Endodermal cell (in vitro differentiated cells): ENCODE results near the gene RTRAF. TPM values are rescaled to one million over a fixed set of nuclear protein-coding genes. Genes with fewer than 3 reads are reported as not detected.

ENCODE experiments used
- DNase-seq: peaks from one replicate; pipeline ENCODE4 v3.0.0-alpha.2; 2017
- H3K27ac ChIP-seq: 2 replicates; pipeline ENCODE4 v1.5.1; 2013; ENCODE audit warnings: mild to moderate bottlenecking, low read depth, low read length, moderate library complexity
- H3K27me3 ChIP-seq: 2 replicates; pipeline ENCODE4 v1.6.1; 2013; ENCODE audit warnings: mild to moderate bottlenecking, low read length, moderate library complexity; ENCODE audit not compliant: insufficient read depth, control insufficient read depth, poor library complexity, severe bottlenecking
- H3K36me3 ChIP-seq: 2 replicates; pipeline ENCODE4 v1.7.0; 2013; ENCODE audit warnings: mild to moderate bottlenecking, low read length, moderate library complexity; ENCODE audit not compliant: control insufficient read depth, insufficient read depth
- H3K4me1 ChIP-seq: one replicate; pipeline ENCODE4 v1.7.0; 2013; ENCODE audit warnings: low read length; ENCODE audit not compliant: control insufficient read depth, insufficient read depth
- H3K4me3 ChIP-seq: 2 replicates; pipeline ENCODE4 v1.5.1; 2013; ENCODE audit warnings: mild to moderate bottlenecking, low read length, moderate library complexity
- H3K9ac ChIP-seq: 2 replicates; pipeline ENCODE4 v1.6.1; 2013; ENCODE audit warnings: mild to moderate bottlenecking, low read length, moderate library complexity; ENCODE audit not compliant: poor library complexity, severe bottlenecking; ENCODE audit errors: extremely low read depth
- H3K9me3 ChIP-seq: 2 replicates; pipeline ENCODE4 v1.6.1; 2013; ENCODE audit warnings: mild to moderate bottlenecking, low read length, moderate library complexity; ENCODE audit not compliant: control insufficient read depth
- H3K27ac Mint-ChIP-seq: 2 replicates; pipeline ENCODE4 v1.8.0; 2020; ENCODE audit warnings: mixed read lengths
- H3K27me3 Mint-ChIP-seq: 2 replicates; pipeline ENCODE4 v1.8.0; 2021; ENCODE audit warnings: mild to moderate bottlenecking, mixed read lengths; ENCODE audit not compliant: insufficient read depth
- H3K36me3 Mint-ChIP-seq: 2 replicates; pipeline ENCODE4 v1.8.0; 2020; ENCODE audit warnings: low read depth, mixed read lengths
- H3K4me1 Mint-ChIP-seq: 2 replicates; pipeline ENCODE4 v1.8.0; 2020; ENCODE audit warnings: mixed read lengths
- H3K4me3 Mint-ChIP-seq: 2 replicates; pipeline ENCODE4 v1.8.0; 2020; ENCODE audit warnings: mild to moderate bottlenecking, moderate library complexity, mixed read lengths
- H3K9me3 Mint-ChIP-seq: 2 replicates; pipeline ENCODE4 v1.8.0; 2020; ENCODE audit warnings: mild to moderate bottlenecking, mixed read lengths
- CTCF ChIP-seq: fragments of 200-600 bp; sonication (generic); conservative IDR thresholded peaks from 2 replicates; pipeline ENCODE4 v1.5.0; 2021; ENCODE audit warnings: antibody characterized with exemption, mild to moderate bottlenecking
- WGBS, 2 experiments: methylation state at CpG; one replicate each; pipeline versions ENCODE4 v1.1.5 to v1.1.7; 2013; ENCODE audit warnings: missing lambda C conversion rate in 2 of 2, mixed read lengths in 1 of 2; ENCODE audit not compliant: insufficient coverage in 1 of 2, insufficient read length in 1 of 2; 5-methylcytosine and 5-hydroxymethylcytosine counted together
- total RNA-seq, 2 donors: library from RNA; stranded (reverse); fragmentation: NEBNext Ultra II Directional in 1 of 2; extraction: Animal tissue kit (Norgen Biotek cat#: 25700) in 1 of 2; gene quantifications; 2 replicates in 1 of 2; 3 replicates in 1 of 2; pipeline ENCODE4 v1.2.1, GENCODE V29; 2021

RTRAF gene
- total RNA-seq, 2 donors from 2014 or later = 284 to 307 TPM

GRCh38 chr14:52053044-52053443 is 63.7 kb downstream of the RTRAF start:
- no peaks in the 10 kb centered on the region for H3K27me3 ChIP-seq
- H3K4me3 ChIP-seq = no peak overlapping the region
- no peaks in the 10 kb centered on the region for H3K9me3 ChIP-seq
- no peak overlapping the region for H3K27ac ChIP-seq
- H3K27ac Mint-ChIP-seq = no peak overlapping the region
- TF ChIP-seq CTCF = no peak
- no peak overlapping the region for H3K4me3 Mint-ChIP-seq
- peaks cover 4% of the 10 kb centered on the region for H3K27me3 Mint-ChIP-seq
- H3K36me3 Mint-ChIP-seq = no peaks in the 10 kb centered on the region
- H3K9me3 Mint-ChIP-seq = no peaks in the 10 kb centered on the region
- DNase-seq = no peak
- WGBS, 2 experiments = 93 to 95% methylated on average over 4 to 5 of the region's 5 CpGs
- no peak overlapping the region for H3K9ac ChIP-seq
- no peaks in the 10 kb centered on the region for H3K36me3 ChIP-seq
- H3K4me1 ChIP-seq = peaks cover 7% of the 10 kb centered on the region
- peaks cover 16% of the 10 kb centered on the region for H3K4me1 Mint-ChIP-seq

- Histone ChIP-seq H3K9ac (no peak overlapping the region), H3K36me3 (no peaks in the 10 kb centered on the region), H3K4me1 (peaks cover 4% of the 10 kb centered on the region), H3K4me3 (no peak overlapping the region), H3K27me3 (no peaks in the 10 kb centered on the region), H3K27ac (no peak overlapping the region), H3K9me3 (no peaks in the 10 kb centered on the region)
- Mint-ChIP-seq H3K9me3 (no peaks in the 10 kb centered on the region), H3K4me1 (peaks cover 7% of the 10 kb centered on the region), H3K27ac (no peak overlapping the region), H3K4me3 (no peak overlapping the region), H3K36me3 (no peaks in the 10 kb centered on the region), H3K27me3 (peaks cover 4% of the 10 kb centered on the region)
- DNase-seq = no peak
- TF ChIP-seq CTCF = no peak
- 0% methylated on average over 1 of the region's 1 CpG; no CpG with 5 or more reads in 1 of the 2 experiments for whole genome bisulfite sequencing, 2 experiments
These were observed 65.3 kb downstream of the RTRAF start for GRCh38 chr14:52054678-52055077.

DNA sequence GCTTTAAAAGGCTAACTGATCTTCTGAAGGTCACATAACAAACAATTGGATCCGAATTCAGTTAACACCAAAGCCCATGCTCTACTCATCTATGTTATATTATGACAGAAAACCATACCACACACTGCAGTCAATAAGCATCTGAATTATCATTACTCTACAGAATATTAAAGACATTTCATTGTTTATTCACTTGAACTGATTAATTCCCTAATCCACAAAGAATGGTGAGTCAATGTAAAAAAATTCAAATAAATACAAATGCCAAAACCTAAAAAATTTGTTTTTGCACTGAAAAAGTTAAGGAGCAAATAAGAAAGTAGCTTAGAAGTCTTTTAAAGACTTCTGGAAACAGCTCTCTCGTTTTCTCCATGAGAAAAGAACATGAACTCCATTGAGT is 65.8 kb downstream of the RTRAF start:
- no peaks in the 10 kb centered on the region for H3K4me1 ChIP-seq
- 85% methylated on average over 2 of the region's 2 CpGs; no CpG with 5 or more reads in 1 of the 2 experiments for WGBS, 2 experiments
- H3K4me3 Mint-ChIP-seq = no peak overlapping the region

More for the DNA sequence above, 65.8 kb downstream of the RTRAF start:
- Histone ChIP-seq H3K27ac (no peak overlapping the region), H3K27me3 (no peaks in the 10 kb centered on the region), H3K9ac (no peak overlapping the region), H3K36me3 (no peaks in the 10 kb centered on the region), H3K4me3 (no peak overlapping the region), H3K9me3 (no peaks in the 10 kb centered on the region)
- DNase-seq = no peak
- Mint-ChIP-seq H3K4me1 (peaks cover 4% of the 10 kb centered on the region), H3K27me3 (peaks cover 6% of the 10 kb centered on the region), H3K36me3 (no peaks in the 10 kb centered on the region), H3K9me3 (no peaks in the 10 kb centered on the region), H3K27ac (no peak overlapping the region)
- no peak for TF ChIP-seq CTCF
